ENCODE measurements around the gene PPP2R2D.

DNA sequence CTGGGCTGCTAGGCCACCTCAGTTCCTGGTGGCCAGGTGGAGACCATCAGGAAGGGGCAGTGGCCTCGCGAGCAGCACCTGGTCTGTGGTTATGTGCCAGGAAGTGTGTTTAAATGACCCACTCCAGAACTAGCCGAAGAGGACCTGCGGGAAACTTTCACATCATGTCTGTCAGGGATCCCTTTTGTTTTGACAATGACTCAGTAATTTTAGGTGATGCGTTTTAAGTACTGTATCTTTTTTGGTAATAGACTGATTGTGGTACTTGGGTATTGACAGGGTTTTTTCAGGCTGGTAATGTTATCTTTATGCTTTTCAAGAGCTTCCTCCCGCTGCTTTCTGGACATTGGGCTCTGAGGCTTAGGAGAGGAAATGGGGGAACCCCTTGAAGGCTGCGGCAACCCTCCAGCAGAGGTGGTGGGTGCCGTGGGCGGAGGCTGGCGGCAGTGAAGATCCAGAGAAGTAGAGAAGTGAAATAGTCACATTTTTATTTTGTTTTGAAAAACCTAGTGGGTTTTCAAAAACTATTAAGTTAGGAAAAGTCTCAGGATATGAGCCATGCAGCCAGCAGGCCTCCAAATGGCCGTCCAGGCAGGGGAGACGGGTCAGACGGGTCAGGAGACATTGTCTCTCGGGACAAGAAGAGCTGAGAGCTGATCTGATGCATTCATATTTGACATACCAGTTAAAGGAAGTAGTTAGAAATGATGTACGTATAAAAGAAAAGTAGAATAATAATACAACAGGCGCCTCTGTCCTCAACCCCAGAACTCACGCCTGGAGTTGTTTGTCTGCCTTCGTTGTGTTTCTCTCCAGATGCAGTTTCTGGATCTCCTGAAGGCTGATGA is 27.7 kb downstream of the PPP2R2D start:
- TF ChIP-seq, protein P1, sequence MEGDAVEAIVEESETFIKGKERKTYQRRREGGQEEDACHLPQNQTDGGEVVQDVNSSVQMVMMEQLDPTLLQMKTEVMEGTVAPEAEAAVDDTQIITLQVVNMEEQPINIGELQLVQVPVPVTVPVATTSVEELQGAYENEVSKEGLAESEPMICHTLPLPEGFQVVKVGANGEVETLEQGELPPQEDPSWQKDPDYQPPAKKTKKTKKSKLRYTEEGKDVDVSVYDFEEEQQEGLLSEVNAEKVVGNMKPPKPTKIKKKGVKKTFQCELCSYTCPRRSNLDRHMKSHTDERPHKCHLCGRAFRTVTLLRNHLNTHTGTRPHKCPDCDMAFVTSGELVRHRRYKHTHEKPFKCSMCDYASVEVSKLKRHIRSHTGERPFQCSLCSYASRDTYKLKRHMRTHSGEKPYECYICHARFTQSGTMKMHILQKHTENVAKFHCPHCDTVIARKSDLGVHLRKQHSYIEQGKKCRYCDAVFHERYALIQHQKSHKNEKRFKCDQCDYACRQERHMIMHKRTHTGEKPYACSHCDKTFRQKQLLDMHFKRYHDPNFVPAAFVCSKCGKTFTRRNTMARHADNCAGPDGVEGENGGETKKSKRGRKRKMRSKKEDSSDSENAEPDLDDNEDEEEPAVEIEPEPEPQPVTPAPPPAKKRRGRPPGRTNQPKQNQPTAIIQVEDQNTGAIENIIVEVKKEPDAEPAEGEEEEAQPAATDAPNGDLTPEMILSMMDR (IDR thresholded peaks at IDR 0.05) = no peak
- TF ChIP-seq ZFX (IDR thresholded peaks at IDR 0.05; ENCODE audit: borderline replicate concordance) = no peak

Data from 22Rv1 (cell line).